Natural killer cell (primary cell): ENCODE measurements around the gene SRMS. TPM values are rescaled to one million over a fixed set of nuclear protein-coding genes. Genes with fewer than 3 reads are reported as not detected.
"Not testable (repeated sequence)": the region's sequence is repeated elsewhere in the genome, so short reads cannot be mapped to it uniquely, and the experiment has no call there.

Experiments used
- ATAC-seq, 3 donors: fragments of 150-1000 bp in 2 of 3; fragments of 200-7000 bp in 1 of 3; cut with Tn5 transposase; 1 replicate in 1 of 3; 2 replicates in 2 of 3; pipeline ENCODE4 v1.10.0; 2021; ENCODE audit warnings: mild to moderate bottlenecking in 2 of 3, moderate library complexity in 2 of 3
- DNase-seq, 2 donors: peaks; one replicate each; pipeline versions ENCODE4 v3.0.0 to v3.0.0-alpha.2; 2013 to 2021; ENCODE audit warnings: mixed read lengths in 1 of 2
- H3K27ac ChIP-seq: one replicate; pipeline ENCODE4 v1.5.1; 2013; ENCODE audit warnings: mild to moderate bottlenecking, low read length
- H3K27me3 ChIP-seq: one replicate; pipeline ENCODE4 v1.6.1; 2013; ENCODE audit warnings: low read length; ENCODE audit not compliant: control insufficient read depth, insufficient read depth
- H3K36me3 ChIP-seq: one replicate; pipeline ENCODE4 v1.6.1; 2013; ENCODE audit warnings: low read length; ENCODE audit not compliant: control insufficient read depth, insufficient read depth
- H3K4me1 ChIP-seq: one replicate; pipeline ENCODE4 v1.6.1; 2013; ENCODE audit warnings: low read length; ENCODE audit not compliant: control insufficient read depth, insufficient read depth
- H3K4me3 ChIP-seq: one replicate; pipeline ENCODE4 v1.5.1; 2013; ENCODE audit warnings: low read length
- H3K9me3 ChIP-seq: one replicate; pipeline ENCODE4 v1.6.1; 2013; ENCODE audit warnings: low read length; ENCODE audit not compliant: control insufficient read depth, insufficient read depth
- H3K27ac Mint-ChIP-seq, 2 donors: one replicate each; pipeline ENCODE4 v1.8.0; 2022; ENCODE audit warnings: mild to moderate bottlenecking in 2 of 2, mixed read lengths in 2 of 2, moderate library complexity in 1 of 2
- H3K27me3 Mint-ChIP-seq, 2 donors: one replicate each; pipeline ENCODE4 v1.8.0; 2022; ENCODE audit warnings: low read depth in 2 of 2, mixed read lengths in 2 of 2
- H3K36me3 Mint-ChIP-seq: one replicate; pipeline ENCODE4 v1.8.0; 2022; ENCODE audit warnings: mixed read lengths
- H3K4me1 Mint-ChIP-seq, 2 donors: one replicate each; pipeline ENCODE4 v1.8.0; 2022; ENCODE audit warnings: mixed read lengths in 2 of 2
- H3K4me3 Mint-ChIP-seq: one replicate; pipeline ENCODE4 v1.8.0; 2022; ENCODE audit warnings: mild to moderate bottlenecking, moderate library complexity, mixed read lengths
- H3K9me3 Mint-ChIP-seq, 2 donors: one replicate each; pipeline ENCODE4 v1.8.0; 2022; ENCODE audit warnings: mixed read lengths in 2 of 2
- CTCF ChIP-seq: fragments of 200-600 bp; IDR thresholded peaks from one replicate; pipeline ENCODE4 v1.8.0; 2022; ENCODE audit warnings: antibody characterized with exemption
- WGBS: methylation state at CpG from one replicate; pipeline ENCODE4 v1.1.7; 2013; ENCODE audit warnings: missing lambda C conversion rate; ENCODE audit not compliant: insufficient coverage; 5-methylcytosine and 5-hydroxymethylcytosine counted together
- intact Hi-C: fragments of 100-400 bp; cut with micrococcal nuclease; formaldehyde crosslinking; loops from one replicate; pipeline ENCODE4 v1.14.2; 2022
- total RNA-seq, 4 donors: library from RNA; stranded (reverse); fragments of 120-200 nt in 1 of 4; gene quantifications; one replicate each; pipeline versions ENCODE4 v1.2.3 to v1.2.4, GENCODE V29; 2013 to 2022

SRMS gene
- total RNA-seq, 3 donors from 2014 or later (not counting 1 experiment from before 2014, with no cell fraction given), result 0.16 to 0.23 TPM; not detected in 1

GRCh38 chr20:63572071-63572787 lies 24.7 kb upstream of the SRMS start:
- Histone ChIP-seq H3K36me3 (peaks cover 8% of the 10 kb centered on the region), H3K4me3 (no peak overlapping the region), H3K27ac (no peak overlapping the region), H3K4me1 (peaks cover 49% of the 10 kb centered on the region), H3K27me3 (no peaks in the 10 kb centered on the region), H3K9me3 (no peaks in the 10 kb centered on the region)
- DNase-seq, result no peak
- intact Hi-C loops, result no loop called here
- H3K27ac Mint-ChIP-seq, result no peak overlapping the region
- H3K4me3 Mint-ChIP-seq, result no peak overlapping the region
- WGBS, result 94% methylated on average over 48 of the region's 48 CpGs
- no peak for TF ChIP-seq CTCF
- no peak for ATAC-seq
- no peaks in the 10 kb centered on the region for H3K9me3 Mint-ChIP-seq
- H3K4me1 Mint-ChIP-seq, result peaks cover 16 to 25% of the 10 kb centered on the region in 2 donors
- H3K27me3 Mint-ChIP-seq, result peaks cover 0 to 2% of the 10 kb centered on the region in 2 donors
- H3K36me3 Mint-ChIP-seq, result no peaks in the 10 kb centered on the region

- H3K27me3 Mint-ChIP-seq, H3K9me3 Mint-ChIP-seq, DNase-seq, ATAC-seq, H3K36me3 Mint-ChIP-seq, H3K27ac Mint-ChIP-seq, intact Hi-C loops, H3K4me3 Mint-ChIP-seq, H3K36me3 ChIP-seq, H3K9me3 ChIP-seq, H3K27me3 ChIP-seq, H3K4me3 ChIP-seq, H3K27ac ChIP-seq: not testable (repeated sequence)
- H3K4me1 ChIP-seq, result peaks cover 59% of the 10 kb centered on the region
- H3K4me1 Mint-ChIP-seq, result peaks cover 20 to 30% of the 10 kb centered on the region in 2 donors
- WGBS, result 100% methylated on average over 2 of the region's 11 CpGs
Observed at GRCh38 chr20:63571087-63571478, 23.5 kb upstream of the SRMS start.

- H3K9me3 Mint-ChIP-seq, result no peaks in the 10 kb centered on the region
- no peak for DNase-seq
- no peaks in the 10 kb centered on the region for H3K9me3 ChIP-seq
- H3K36me3 ChIP-seq, result peaks cover 8% of the 10 kb centered on the region
- TF ChIP-seq CTCF, result no peak
- H3K27me3 Mint-ChIP-seq, result no peaks in the 10 kb centered on the region
- H3K36me3 Mint-ChIP-seq, result no peaks in the 10 kb centered on the region
- no peak overlapping the region for H3K27ac Mint-ChIP-seq
- ATAC-seq, result no peak
- H3K27me3 ChIP-seq, result no peaks in the 10 kb centered on the region
- no peak overlapping the region for H3K4me3 ChIP-seq
- H3K4me1 ChIP-seq, result peaks cover 59% of the 10 kb centered on the region
- H3K4me3 Mint-ChIP-seq, result peak overlapping the region; percentile 50
- H3K4me1 Mint-ChIP-seq, result peaks cover 20 to 30% of the 10 kb centered on the region in 2 donors
- no peak overlapping the region for H3K27ac ChIP-seq
- WGBS, result 97% methylated on average over 28 of the region's 28 CpGs
- intact Hi-C loops, result no loop called here
Observed at GRCh38 chr20:63570281-63571086, 22.9 kb upstream of the SRMS start.
